Activated CD4-positive, alpha-beta T cell treated with anti-CD3 and anti-CD28 coated beads for 4 hours (primary cell): ENCODE results near the gene ZNF736.
"Not testable (repeated sequence)": the region's sequence is repeated elsewhere in the genome, so short reads cannot be mapped to it uniquely, and the experiment has no call there.

Source experiments
- DNase-seq, 2 donors: peaks; one replicate each; pipeline ENCODE4 v3.0.0-alpha.2; 2020

ZNF736 gene

DNA sequence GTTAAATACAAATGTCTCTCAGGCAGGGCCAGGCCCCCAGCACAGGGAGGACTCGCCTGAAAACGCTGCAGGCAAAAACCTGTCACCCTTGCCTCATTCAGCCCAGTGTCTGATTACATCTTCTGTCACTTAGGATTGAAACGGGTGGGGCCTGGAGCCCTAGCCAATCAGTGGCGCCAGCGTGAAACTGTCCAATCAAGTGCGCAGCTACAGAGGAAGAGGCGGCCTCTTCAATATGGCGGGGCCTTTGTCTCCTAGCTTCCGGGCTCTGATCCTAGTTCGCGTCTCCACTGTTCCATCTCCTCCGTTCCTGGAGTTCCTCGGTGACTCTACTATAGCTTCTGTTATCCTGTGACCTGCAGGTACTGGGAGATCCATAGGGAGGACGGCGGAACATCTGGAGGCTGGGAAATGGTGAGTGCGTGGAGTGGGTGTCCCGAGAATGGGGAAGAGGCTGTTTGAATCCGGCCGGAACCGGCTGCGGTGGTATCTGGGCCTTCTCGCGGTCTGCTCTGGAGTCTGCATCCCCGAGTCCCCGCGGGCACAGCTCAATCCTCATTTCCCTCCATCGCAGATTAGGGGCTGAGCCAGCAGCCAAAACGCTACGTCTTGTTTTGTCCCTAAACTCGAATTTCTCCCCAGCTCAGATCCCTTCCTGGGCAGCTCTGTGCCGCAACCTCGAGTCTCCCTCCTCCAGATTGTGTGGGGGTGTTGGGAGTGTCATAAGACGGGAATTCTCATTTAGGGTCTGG, at the start of gene ZNF736:
ZNF736 (plus strand) TSS at position 222 of the 752 bp plus-strand sequence; CDS start at position 412, 190 bp downstream.
- DNase-seq: peak; percentile 80 to 85

GRCh38 chr7:64266341-64266919, 47.3 kb upstream of the ZNF736 start:
- no peak for DNase-seq

DNA sequence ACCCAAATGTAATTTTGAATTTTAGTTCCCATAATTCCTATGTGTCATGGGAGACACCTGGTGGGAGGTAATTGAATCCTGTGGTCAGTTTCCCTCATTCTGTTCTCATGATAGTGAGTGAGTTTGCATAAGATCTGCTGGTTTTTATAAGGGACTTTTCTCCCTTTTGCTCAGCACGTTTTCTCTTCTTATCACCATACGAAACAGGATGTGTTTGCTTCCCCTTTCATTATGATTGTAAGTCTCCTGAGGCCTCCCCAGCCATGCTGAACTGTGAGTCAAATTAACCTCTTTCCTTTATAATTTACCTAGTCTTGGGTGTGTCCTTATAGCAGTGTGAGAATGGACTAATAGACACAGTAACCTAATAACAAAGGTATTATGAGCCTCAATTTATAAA, 36.1 kb upstream of the ZNF736 start:
- DNase-seq: no peak

- no peak for DNase-seq
Measured at GRCh38 chr7:64294701-64295420, 18.9 kb upstream of the ZNF736 start.

DNA sequence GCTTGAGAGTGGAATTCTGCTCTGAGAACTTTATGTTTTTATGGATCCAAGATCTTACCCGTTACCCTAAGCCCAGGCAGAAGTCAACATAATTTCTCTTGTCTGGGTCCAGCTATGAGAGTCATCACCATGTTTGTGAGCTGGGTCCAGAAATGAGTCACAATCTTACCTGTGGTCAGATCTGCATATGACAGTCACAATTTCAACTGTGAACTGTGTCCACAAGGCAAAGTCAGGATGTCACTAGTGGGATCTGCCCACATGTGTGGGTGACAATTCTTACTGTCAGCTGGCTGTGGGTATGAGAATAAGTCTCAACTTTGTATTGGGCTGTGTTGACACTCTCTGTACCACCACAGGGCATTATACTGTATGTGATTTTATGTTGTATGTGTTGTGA, 16.3 kb upstream of the ZNF736 start:
- DNase-seq: not testable (repeated sequence)

- no peak for DNase-seq
Measured at GRCh38 chr7:64300641-64301405, 12.9 kb upstream of the ZNF736 start.

DNA sequence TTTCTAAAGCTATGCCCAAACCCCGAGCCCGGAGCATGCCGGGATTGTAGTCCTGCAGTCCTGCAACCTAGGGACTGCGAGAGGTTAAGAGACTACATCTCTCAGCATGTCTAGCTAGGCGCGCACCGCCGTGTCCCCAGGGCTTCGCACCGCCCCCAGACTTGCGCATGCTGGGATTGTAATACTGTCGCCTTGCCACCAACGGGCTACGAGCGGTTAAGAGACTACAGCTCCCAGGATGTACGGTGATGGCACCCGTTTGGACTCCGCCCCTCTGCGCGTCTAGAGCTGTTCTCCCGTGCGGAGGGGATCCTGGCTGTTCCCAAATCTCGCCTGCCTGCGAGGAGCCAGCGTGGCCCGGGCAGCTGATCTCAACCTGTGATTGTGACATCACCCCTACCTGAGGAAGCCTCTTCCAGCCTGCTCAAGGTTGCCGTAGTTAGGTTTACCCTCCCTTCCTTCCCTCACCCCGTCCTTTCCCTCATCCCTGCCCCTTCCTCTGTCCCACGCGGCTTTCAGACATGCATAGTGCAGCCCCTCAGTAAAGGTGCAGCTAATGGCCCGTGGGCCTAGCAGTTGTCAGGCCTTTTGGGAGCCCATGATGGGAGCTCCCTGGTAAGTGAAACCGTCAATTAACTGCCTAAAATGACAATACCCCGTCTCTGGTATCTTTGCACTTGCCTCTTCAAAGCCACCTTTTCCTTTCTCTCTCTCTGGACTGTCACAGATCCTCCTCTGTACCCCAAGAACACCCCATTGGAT, 6.3 kb upstream of the ZNF736 start:
- peak; percentile 92 to 94 for DNase-seq

- no peak for DNase-seq
Measured at GRCh38 chr7:64308016-64308270, 5.8 kb upstream of the ZNF736 start.

DNA sequence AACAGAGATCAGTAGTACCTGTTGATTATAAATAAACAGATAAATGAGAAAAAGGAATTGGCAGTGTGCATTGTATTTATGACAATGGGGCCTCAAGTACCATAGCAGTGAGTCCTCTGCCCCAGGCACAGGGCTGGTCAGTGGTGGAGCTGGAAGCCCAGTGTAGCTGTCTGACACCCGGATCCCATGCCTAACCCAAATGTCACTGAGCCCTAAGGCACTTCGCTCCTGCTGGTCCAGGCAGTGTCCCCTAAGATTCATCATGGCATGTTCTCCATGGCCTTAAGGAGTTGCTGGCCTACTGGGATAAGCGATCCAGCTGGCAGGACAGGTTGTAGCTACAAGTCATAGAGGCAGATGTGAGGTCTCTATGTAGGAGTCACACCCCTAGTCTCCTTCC, 3.3 kb upstream of the ZNF736 start:
- DNase-seq: no peak

GRCh38 chr7:64312826-64313225, 935 bp upstream of the ZNF736 start:
- DNase-seq: no peak

DNA sequence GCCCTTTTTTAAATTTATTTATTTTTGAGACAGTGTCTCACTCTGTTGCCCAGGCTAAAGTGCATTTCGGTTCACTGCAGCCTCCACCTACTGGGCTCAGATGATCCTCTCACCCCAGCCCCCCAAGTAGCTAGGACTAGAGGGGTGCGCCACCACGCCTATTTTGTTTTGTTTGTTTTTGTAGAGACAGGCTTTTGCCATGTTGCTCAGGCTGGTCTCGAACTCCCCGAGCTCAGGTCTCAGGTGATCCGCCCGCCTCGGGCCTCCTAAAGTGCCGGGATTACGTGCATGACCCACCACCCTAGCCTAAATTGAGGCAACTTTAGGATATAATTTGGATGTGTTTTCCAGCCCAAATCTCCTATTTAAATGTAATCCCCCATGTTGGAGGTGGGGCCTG, 805 bp downstream of the ZNF736 start:
- no peak for DNase-seq

- not testable (repeated sequence) for DNase-seq
Measured at GRCh38 chr7:64316031-64316742, 2.4 kb downstream of the ZNF736 start.

GRCh38 chr7:64320547-64321513, 7.1 kb downstream of the ZNF736 start:
- DNase-seq: no peak

DNA sequence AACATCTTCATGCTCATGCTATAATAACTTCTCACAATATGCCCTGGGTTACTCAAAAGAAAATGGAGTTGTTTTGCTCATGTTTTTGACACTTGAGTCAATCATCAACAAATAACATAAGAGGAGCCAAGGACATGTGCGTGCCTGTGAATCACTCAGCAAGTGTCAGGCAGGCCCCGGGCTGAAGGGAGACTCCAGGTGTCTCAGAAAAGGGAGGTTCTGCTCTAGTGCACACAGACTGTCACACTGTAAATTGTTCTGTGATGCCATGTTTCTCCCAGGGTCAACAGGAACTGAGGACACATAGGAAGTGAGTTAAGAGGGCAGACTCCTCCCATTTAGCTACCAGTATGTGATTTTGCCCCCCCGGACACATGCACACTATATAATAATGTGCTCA, 10.4 kb downstream of the ZNF736 start:
- not testable (repeated sequence) for DNase-seq

- not testable (repeated sequence) for DNase-seq
Measured at GRCh38 chr7:64348713-64349210, 35.0 kb downstream of the ZNF736 start.

DNA sequence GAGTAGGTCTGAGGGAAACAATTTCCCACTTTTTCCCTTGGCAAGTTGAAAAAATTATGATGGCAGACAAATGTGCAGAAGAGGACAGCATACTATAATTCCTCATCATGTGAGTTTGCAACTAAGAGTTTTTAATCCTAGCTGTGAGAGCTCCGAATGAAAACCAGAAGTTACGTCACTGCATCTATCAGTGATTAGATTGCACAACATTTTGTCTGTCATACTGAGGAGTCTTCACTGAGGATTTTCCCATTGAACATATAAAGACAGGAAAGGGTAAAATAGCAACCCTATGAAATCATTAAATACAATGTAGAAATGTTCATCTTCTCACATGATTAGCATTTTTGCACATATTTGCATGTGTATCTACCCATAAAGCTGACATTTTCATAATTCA, 45.8 kb downstream of the ZNF736 start:
- no peak for DNase-seq

DNA sequence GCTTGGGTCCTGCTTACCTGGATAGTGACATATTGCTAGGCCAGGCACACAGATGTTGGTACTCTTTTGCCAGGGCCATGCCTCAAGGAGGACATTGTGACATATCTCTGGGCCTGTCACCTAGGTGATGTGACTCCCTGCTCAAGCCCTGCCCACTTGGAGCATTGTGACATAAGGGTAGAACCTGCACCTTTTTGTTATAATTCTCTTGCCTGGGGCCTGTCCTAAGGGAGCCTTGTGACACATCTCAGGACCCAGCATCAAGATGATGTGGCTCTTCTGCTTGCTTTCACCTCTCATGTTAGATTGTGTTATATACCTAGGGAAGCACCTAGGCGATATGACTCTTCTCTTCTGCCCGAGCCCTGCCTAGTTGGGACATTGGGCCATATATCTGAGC, 57.4 kb downstream of the ZNF736 start:
- DNase-seq: no peak

- no peak for DNase-seq
Measured at GRCh38 chr7:64373017-64373416, 59.3 kb downstream of the ZNF736 start.

- no peak for DNase-seq
Measured at GRCh38 chr7:64400401-64400800, 86.6 kb downstream of the ZNF736 start.
